Mesenchymal stem cell (in vitro differentiated cells and primary cell): ENCODE data around the gene SCNN1A.
A peak's percentile ranks its signal among the peaks of the same experiment; 100 is the strongest.

ENCODE experiments used
- DNase-seq: peaks from one replicate; pipeline ENCODE4 v3.0.0-alpha.2; 2013
- H2AFZ ChIP-seq: one replicate; pipeline ENCODE4 v1.6.1; 2013; ENCODE audit warnings: low read depth, mild to moderate bottlenecking, control low read depth, inconsistent platforms, low read length, moderate library complexity
- H2AK5ac ChIP-seq: 2 replicates; pipeline ENCODE4 v1.6.1; 2013; ENCODE audit warnings: low read length, moderate library complexity, mild to moderate bottlenecking, inconsistent platforms; ENCODE audit not compliant: severe bottlenecking
- H2BK120ac ChIP-seq: one replicate; pipeline ENCODE4 v1.6.1; 2013; ENCODE audit warnings: low read depth, mild to moderate bottlenecking, inconsistent platforms, low read length, moderate library complexity
- H2BK12ac ChIP-seq, 2 experiments: one replicate each; pipeline ENCODE4 v1.6.1; 2013; ENCODE audit warnings: inconsistent platforms in 2 of 2, low read length in 2 of 2, mild to moderate bottlenecking in 2 of 2, moderate library complexity in 2 of 2, control low read depth in 1 of 2
- H2BK15ac ChIP-seq: one replicate; pipeline ENCODE4 v1.6.1; 2013; ENCODE audit warnings: mild to moderate bottlenecking, low read depth, inconsistent platforms; ENCODE audit not compliant: poor library complexity, severe bottlenecking
- H2BK5ac ChIP-seq: 2 replicates; pipeline ENCODE4 v1.6.1; 2013; ENCODE audit warnings: low read depth, mild to moderate bottlenecking, low read length, control low read depth, inconsistent platforms; ENCODE audit not compliant: poor library complexity, severe bottlenecking
- H3K14ac ChIP-seq, 2 experiments: one replicate each; pipeline ENCODE4 v1.6.1; 2013; ENCODE audit warnings: inconsistent platforms in 2 of 2, low read length in 2 of 2, control low read depth in 1 of 2, mild to moderate bottlenecking in 1 of 2, moderate library complexity in 1 of 2
- H3K18ac ChIP-seq, 2 experiments: one replicate each; pipeline ENCODE4 v1.6.1; 2013; ENCODE audit warnings: inconsistent platforms in 2 of 2, low read length in 2 of 2, control low read depth in 1 of 2, low read depth in 1 of 2, mild to moderate bottlenecking in 1 of 2
- H3K23ac ChIP-seq, 2 experiments: one replicate each; pipeline ENCODE4 v1.6.1; 2013; ENCODE audit warnings: inconsistent platforms in 2 of 2, low read length in 2 of 2, mild to moderate bottlenecking in 2 of 2, moderate library complexity in 2 of 2, control low read depth in 1 of 2
- H3K27ac ChIP-seq: 2 replicates; pipeline ENCODE4 v1.5.1; 2013; ENCODE audit warnings: mild to moderate bottlenecking, moderate library complexity, low read length, control low read depth, inconsistent platforms; ENCODE audit not compliant: poor library complexity, severe bottlenecking
- H3K27me3 ChIP-seq, 2 experiments: 2 replicates each; pipeline versions ENCODE4 v1.6.1 to v1.7.0; 2013; ENCODE audit warnings: low read length in 2 of 2, mild to moderate bottlenecking in 2 of 2, moderate library complexity in 2 of 2, control low read depth in 1 of 2, inconsistent platforms in 1 of 2; ENCODE audit not compliant: control insufficient read depth in 1 of 2, insufficient read depth in 1 of 2
- H3K36me3 ChIP-seq, 2 experiments: 2 replicates each; pipeline versions ENCODE4 v1.6.1 to v1.7.0; 2013; ENCODE audit warnings: low read length in 2 of 2, control low read depth in 1 of 2, inconsistent platforms in 1 of 2, low read depth in 1 of 2, mild to moderate bottlenecking in 1 of 2; ENCODE audit not compliant: insufficient read depth in 2 of 2, control insufficient read depth in 1 of 2
- H3K4ac ChIP-seq, 2 experiments: one replicate each; pipeline ENCODE4 v1.6.1; 2013; ENCODE audit warnings: inconsistent platforms in 2 of 2, low read length in 2 of 2, mild to moderate bottlenecking in 2 of 2, moderate library complexity in 2 of 2, control low read depth in 1 of 2, low read depth in 1 of 2
- H3K4me1 ChIP-seq: 2 replicates; pipeline ENCODE4 v1.6.1; 2013; ENCODE audit warnings: low read depth, low read length, control low read depth; ENCODE audit not compliant: control insufficient read depth, insufficient read depth
- H3K4me2 ChIP-seq: 2 replicates; pipeline ENCODE4 v1.6.1; 2013; ENCODE audit warnings: low read length, mild to moderate bottlenecking, inconsistent platforms; ENCODE audit not compliant: poor library complexity, severe bottlenecking
- H3K4me3 ChIP-seq, 2 experiments: 2 replicates each; pipeline versions ENCODE4 v1.5.1 to v1.7.0; 2013; ENCODE audit warnings: low read length in 2 of 2, mild to moderate bottlenecking in 2 of 2, control low read depth in 1 of 2, low read depth in 1 of 2; ENCODE audit not compliant: insufficient read depth in 1 of 2
- H3K79me1 ChIP-seq: replicated peaks from 2 replicates; pipeline ENCODE4 v1.6.1; 2013; ENCODE audit warnings: mild to moderate bottlenecking, control low read depth, low read length, inconsistent platforms; ENCODE audit not compliant: poor library complexity, severe bottlenecking
- H3K9ac ChIP-seq: 2 replicates; pipeline ENCODE4 v1.7.0; 2013; ENCODE audit warnings: mild to moderate bottlenecking, low read length, moderate library complexity
- H3K9me3 ChIP-seq: 2 replicates; pipeline ENCODE4 v1.7.0; 2013; ENCODE audit warnings: mild to moderate bottlenecking, low read length; ENCODE audit not compliant: control insufficient read depth
- H4K8ac ChIP-seq: one replicate; pipeline ENCODE4 v1.6.1; 2013; ENCODE audit warnings: inconsistent platforms, mild to moderate bottlenecking, low read length, moderate library complexity
- H4K91ac ChIP-seq: one replicate; pipeline ENCODE4 v1.6.1; 2013; ENCODE audit warnings: mild to moderate bottlenecking, low read length, inconsistent platforms
- WGBS: methylation state at CpG from one replicate; pipeline ENCODE4 v1.1.7; 2013; ENCODE audit warnings: mixed read lengths; 5-methylcytosine and 5-hydroxymethylcytosine counted together

SCNN1A gene

GRCh38 chr12:6382371-6382770 is 7.0 kb upstream of the SCNN1A start:
- Histone ChIP-seq H3K79me1 (no peaks in the 10 kb centered on the region), H3K4me2 (no peak overlapping the region), H4K91ac (peak overlapping the region; percentile 23), H3K27me3 (no peaks in the 10 kb centered on the region), H3K18ac (peak overlapping the region; percentile 99 to 100), H3K27ac (no peak overlapping the region), H3K14ac (peak overlapping the region in 1 of 2 experiments; percentile 78), H2BK120ac (no peak overlapping the region), H2AFZ (no peak overlapping the region), H3K23ac (no peak overlapping the region), H2BK15ac (no peak overlapping the region), H3K4ac (peak overlapping the region; percentile 2 to 100), H3K36me3 (peaks cover 0 to 23% of the 10 kb centered on the region in 2 experiments), H4K8ac (peak overlapping the region; percentile 56), H3K9me3 (no peaks in the 10 kb centered on the region), H3K4me1 (peaks cover 12% of the 10 kb centered on the region), H2BK12ac (peak overlapping the region; percentile 83 to 98), H2BK5ac (no peak overlapping the region), H3K9ac (no peak overlapping the region), H3K4me3 (no peak overlapping the region), H2AK5ac (peak overlapping the region; percentile 5)
- DNase-seq, result no peak
- WGBS, result 72% methylated on average over 7 of the region's 7 CpGs

GRCh38 chr12:6380141-6381121 is 5.1 kb upstream of the SCNN1A start:
- Histone ChIP-seq H3K9ac (no peak overlapping the region), H2AFZ (no peak overlapping the region), H3K27ac (no peak overlapping the region), H3K23ac (no peak overlapping the region), H3K27me3 (no peaks in the 10 kb centered on the region), H4K8ac (peak overlapping the region; percentile 58), H3K4me2 (no peak overlapping the region), H3K14ac (no peak overlapping the region), H2BK15ac (peak overlapping the region; percentile 68), H3K4me1 (peaks cover 29% of the 10 kb centered on the region), H2BK12ac (peak overlapping the region; percentile 44 to 50), H3K18ac (peak overlapping the region; percentile 30 to 68), H3K4ac (peak overlapping the region in 1 of 2 experiments; percentile 86), H2AK5ac (no peak overlapping the region), H3K36me3 (peaks cover 0 to 5% of the 10 kb centered on the region in 2 experiments), H2BK5ac (no peak overlapping the region), H3K9me3 (no peaks in the 10 kb centered on the region), H4K91ac (peak overlapping the region; percentile 31), H2BK120ac (peak overlapping the region; percentile 68), H3K79me1 (no peaks in the 10 kb centered on the region), H3K4me3 (no peak overlapping the region)
- DNase-seq, result peak; percentile 52
- WGBS, result 97% methylated on average over 13 of the region's 14 CpGs

GRCh38 chr12:6378709-6379472 is 3.5 kb upstream of the SCNN1A start:
- H4K8ac ChIP-seq, result peak overlapping the region; percentile 62

GRCh38 chr12:6377667-6377994 is 2.3 kb upstream of the SCNN1A start:
- Histone ChIP-seq H4K8ac (peak overlapping the region; percentile 80), H3K36me3 (no peaks in the 10 kb centered on the region), H2AFZ (no peak overlapping the region), H2BK5ac (no peak overlapping the region), H3K4me2 (no peak overlapping the region), H2BK15ac (peak overlapping the region; percentile 29), H3K4me1 (peaks cover 41% of the 10 kb centered on the region), H2AK5ac (peak overlapping the region; percentile 67), H3K27me3 (no peaks in the 10 kb centered on the region), H3K9ac (peak overlapping the region; percentile 75), H4K91ac (peak overlapping the region; percentile 49), H3K9me3 (no peaks in the 10 kb centered on the region), H2BK12ac (peak overlapping the region in 1 of 2 experiments; percentile 95), H3K4ac (peak overlapping the region; percentile 81 to 90), H3K27ac (no peak overlapping the region), H3K4me3 (no peak overlapping the region), H3K18ac (peak overlapping the region; percentile 52 to 89), H3K14ac (peak overlapping the region in 1 of 2 experiments; percentile 74), H3K23ac (no peak overlapping the region), H3K79me1 (no peaks in the 10 kb centered on the region), H2BK120ac (no peak overlapping the region)
- WGBS, result 89% methylated on average over 3 of the region's 4 CpGs
- DNase-seq, result no peak

More at GRCh38 chr12:6378709-6379472, 3.5 kb upstream of the SCNN1A start:
- H3K27me3 ChIP-seq, result no peaks in the 10 kb centered on the region
- H2BK15ac ChIP-seq, result no peak overlapping the region
- H4K91ac ChIP-seq, result peak overlapping the region; percentile 57
- H3K23ac ChIP-seq, result no peak overlapping the region
- H3K4me2 ChIP-seq, result no peak overlapping the region
- H3K9me3 ChIP-seq, result no peaks in the 10 kb centered on the region
- no peak overlapping the region for H3K9ac ChIP-seq
- H3K36me3 ChIP-seq, result no peaks in the 10 kb centered on the region
- H3K4ac ChIP-seq, result peak overlapping the region; percentile 57 to 68
- H2AFZ ChIP-seq, result no peak overlapping the region
- H2AK5ac ChIP-seq, result no peak overlapping the region
- 29% methylated on average over 9 of the region's 13 CpGs for WGBS
- no peak overlapping the region for H2BK5ac ChIP-seq
- H3K27ac ChIP-seq, result no peak overlapping the region
- H3K79me1 ChIP-seq, result no peaks in the 10 kb centered on the region
- peaks cover 34% of the 10 kb centered on the region for H3K4me1 ChIP-seq
- H3K4me3 ChIP-seq, result no peak overlapping the region
- peak; percentile 53 for DNase-seq
- H2BK120ac ChIP-seq, result peak overlapping the region; percentile 77
- peak overlapping the region; percentile 47 to 88 for H3K18ac ChIP-seq
- H3K14ac ChIP-seq, result no peak overlapping the region
- peak overlapping the region; percentile 64 to 91 for H2BK12ac ChIP-seq
